OCI-LY7 (cell line): Measurements from ENCODE around the gene MAP1A. TPM values are rescaled to one million over a fixed set of nuclear protein-coding genes. Genes with fewer than 3 reads are reported as not detected.
A peak's percentile ranks its signal among the peaks of the same experiment; 100 is the strongest.

Experiments used
- BruUV-seq: library from RNA; stranded (reverse); fragments of 400-500 nt; replicated peaks from 2 replicates; lab custom pipeline; 2021; lab: Mats Ljungman, UMichigan
- CTCF ChIA-PET: fragments of 300-600 bp; sonication (Branson Sonifier 250); formaldehyde crosslinking; loops from one replicate; lab custom pipeline; 2022; ENCODE audit warnings: antibody characterized with exemption; ENCODE audit not compliant: unreplicated experiment; lab: Charles Lee
- POLR2A ChIA-PET: fragments of 300-600 bp; sonication (Branson Sonifier 250); formaldehyde crosslinking; loops from one replicate; lab custom pipeline; 2022; ENCODE audit warnings: antibody characterized with exemption; lab: Charles Lee
- DNase-seq: peaks from one replicate; pipeline ENCODE4 v3.0.0-alpha.2; 2015; ENCODE audit warnings: low spot score
- H2AFZ ChIP-seq: fragments of 200-600 bp; sonication (generic), shearing (Covaris generic); 2 replicates; pipeline ENCODE4 v1.6.1; 2014; ENCODE audit warnings: mild to moderate bottlenecking, antibody characterized with exemption, low read length, moderate library complexity
- H3K27ac ChIP-seq: fragments of 200-600 bp; sonication (generic); 2 replicates; pipeline ENCODE4 v1.5.1; 2014; ENCODE audit warnings: mixed run types, low read depth, mild to moderate bottlenecking, moderate library complexity, low read length, inconsistent platforms; ENCODE audit not compliant: poor library complexity, severe bottlenecking
- H3K36me3 ChIP-seq: fragments of 200-600 bp; sonication (generic); 2 replicates; pipeline ENCODE4 v1.6.1; 2014; ENCODE audit warnings: mild to moderate bottlenecking, antibody characterized with exemption, low read length, moderate library complexity, mixed read lengths; ENCODE audit not compliant: insufficient read depth
- H3K4me1 ChIP-seq: fragments of 200-600 bp; sonication (generic); 2 replicates; pipeline ENCODE4 v1.5.1; 2014; ENCODE audit warnings: mild to moderate bottlenecking, low read length; ENCODE audit not compliant: insufficient read depth, poor library complexity, severe bottlenecking
- H3K4me2 ChIP-seq: fragments of 200-600 bp; sonication (generic); 2 replicates; pipeline ENCODE4 v1.6.1; 2014; ENCODE audit warnings: mild to moderate bottlenecking, low read length
- H3K4me3 ChIP-seq: fragments of 200-600 bp; sonication (generic); 2 replicates; pipeline ENCODE4 v1.5.1; 2014; ENCODE audit warnings: mild to moderate bottlenecking, low read depth, low read length; ENCODE audit not compliant: poor library complexity, severe bottlenecking
- H3K79me2 ChIP-seq: fragments of 200-600 bp; sonication (generic); 2 replicates; pipeline ENCODE4 v1.6.1; 2016; ENCODE audit warnings: low read depth, mild to moderate bottlenecking, low read length, moderate library complexity, mixed read lengths; ENCODE audit not compliant: insufficient read depth
- H3K9me2 ChIP-seq: fragments of 200-600 bp; sonication (generic); 2 replicates; pipeline ENCODE4 v1.6.1; 2016; ENCODE audit warnings: mild to moderate bottlenecking, low read length, mixed read lengths; ENCODE audit not compliant: insufficient read depth
- H3K9me3 ChIP-seq: fragments of 200-600 bp; sonication (generic); 2 replicates; pipeline ENCODE4 v1.6.1; 2014; ENCODE audit warnings: mild to moderate bottlenecking, mixed run types, low read length, mixed read lengths
- H4K20me1 ChIP-seq: fragments of 200-600 bp; sonication (generic); 2 replicates; pipeline ENCODE4 v1.6.1; 2014; ENCODE audit warnings: mild to moderate bottlenecking, antibody characterized with exemption, low read length, moderate library complexity, mixed read lengths; ENCODE audit not compliant: insufficient read depth
- EZH2phosphoT487 ChIP-seq: fragments of 200-600 bp; sonication (generic); IDR thresholded peaks from 2 replicates; pipeline ENCODE4 v1.6.1; 2018; ENCODE audit warnings: low read depth, borderline replicate concordance, mild to moderate bottlenecking, mixed run types, antibody characterized with exemption, low read length, moderate library complexity, mixed read lengths
- intact Hi-C: fragments of 100-400 bp; cut with micrococcal nuclease; formaldehyde crosslinking; loops from one replicate; pipeline ENCODE4 v1.10.0; 2022; ENCODE audit not compliant: unreplicated experiment
- total RNA-seq, 2 experiments: library from RNA; depleted of rRNA in 1 of 2; stranded (reverse); fragments of >200 nt in 1 of 2; shearing (Covaris generic) in 1 of 2; gene quantifications; 2 replicates each; pipeline ENCODE4 v1.2.3, GENCODE V29; 2014 to 2022
- TF ChIP-seq, protein P1 (sequence below): fragments of 200-600 bp; sonication (generic); conservative IDR thresholded peaks from 2 replicates; pipeline ENCODE4 v1.5.1; 2014; ENCODE audit warnings: mild to moderate bottlenecking, antibody characterized with exemption, low read length, moderate library complexity, mixed read lengths

Gene MAP1A
- total RNA-seq, 2 experiments from 2014 or later: 3.3 to 3.8 TPM

DNA sequence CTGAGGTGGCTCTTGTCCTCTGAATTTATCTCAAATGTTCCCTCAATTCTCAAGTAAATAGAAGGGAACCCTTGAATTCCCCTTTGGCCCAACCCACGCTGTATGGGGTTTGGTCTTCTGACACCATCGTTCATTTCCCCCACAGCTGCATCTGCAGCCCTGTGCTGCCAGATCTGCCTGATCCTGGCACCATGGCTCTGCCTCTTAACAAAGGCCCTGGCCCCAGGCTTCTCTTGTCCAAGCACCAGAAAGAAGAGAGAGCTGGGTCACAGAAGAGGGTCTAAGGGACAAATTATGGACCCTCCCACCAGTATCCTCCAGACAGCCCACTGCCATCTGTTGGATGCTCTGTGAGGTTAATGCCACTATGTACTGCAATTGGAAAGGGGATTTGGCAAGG, 1.8 kb downstream of the MAP1A start:
- peaks cover 5% of the 10 kb centered on the region; the same call in 1 of the 2 replicates for H3K36me3 ChIP-seq
- ChIA-PET CTCF (no interaction called here), POLR2A (no interaction called here)
- H3K4me3 ChIP-seq: peak overlapping the region; percentile 69
- DNase-seq: peak; percentile 17
- H3K4me1 ChIP-seq: peaks cover 36% of the 10 kb centered on the region
- no peaks in the 10 kb centered on the region for H4K20me1 ChIP-seq
- no peaks in the 10 kb centered on the region for H3K79me2 ChIP-seq
- peak overlapping the region; percentile 66; the same call in 1 of the 2 replicates for H2AFZ ChIP-seq
- BruUV-seq: no TSS peak
- H3K9me3 ChIP-seq: no peaks in the 10 kb centered on the region
- TF ChIP-seq, protein P1, sequence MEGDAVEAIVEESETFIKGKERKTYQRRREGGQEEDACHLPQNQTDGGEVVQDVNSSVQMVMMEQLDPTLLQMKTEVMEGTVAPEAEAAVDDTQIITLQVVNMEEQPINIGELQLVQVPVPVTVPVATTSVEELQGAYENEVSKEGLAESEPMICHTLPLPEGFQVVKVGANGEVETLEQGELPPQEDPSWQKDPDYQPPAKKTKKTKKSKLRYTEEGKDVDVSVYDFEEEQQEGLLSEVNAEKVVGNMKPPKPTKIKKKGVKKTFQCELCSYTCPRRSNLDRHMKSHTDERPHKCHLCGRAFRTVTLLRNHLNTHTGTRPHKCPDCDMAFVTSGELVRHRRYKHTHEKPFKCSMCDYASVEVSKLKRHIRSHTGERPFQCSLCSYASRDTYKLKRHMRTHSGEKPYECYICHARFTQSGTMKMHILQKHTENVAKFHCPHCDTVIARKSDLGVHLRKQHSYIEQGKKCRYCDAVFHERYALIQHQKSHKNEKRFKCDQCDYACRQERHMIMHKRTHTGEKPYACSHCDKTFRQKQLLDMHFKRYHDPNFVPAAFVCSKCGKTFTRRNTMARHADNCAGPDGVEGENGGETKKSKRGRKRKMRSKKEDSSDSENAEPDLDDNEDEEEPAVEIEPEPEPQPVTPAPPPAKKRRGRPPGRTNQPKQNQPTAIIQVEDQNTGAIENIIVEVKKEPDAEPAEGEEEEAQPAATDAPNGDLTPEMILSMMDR: no peak; the same call in 1 of the 2 replicates
- no peak for TF ChIP-seq EZH2phosphoT487
- peak overlapping the region; percentile 82 for H3K4me2 ChIP-seq
- peak overlapping the region; percentile 31 for H3K27ac ChIP-seq
- intact Hi-C loops: no loop called here
- no peaks in the 10 kb centered on the region for H3K9me2 ChIP-seq

DNA sequence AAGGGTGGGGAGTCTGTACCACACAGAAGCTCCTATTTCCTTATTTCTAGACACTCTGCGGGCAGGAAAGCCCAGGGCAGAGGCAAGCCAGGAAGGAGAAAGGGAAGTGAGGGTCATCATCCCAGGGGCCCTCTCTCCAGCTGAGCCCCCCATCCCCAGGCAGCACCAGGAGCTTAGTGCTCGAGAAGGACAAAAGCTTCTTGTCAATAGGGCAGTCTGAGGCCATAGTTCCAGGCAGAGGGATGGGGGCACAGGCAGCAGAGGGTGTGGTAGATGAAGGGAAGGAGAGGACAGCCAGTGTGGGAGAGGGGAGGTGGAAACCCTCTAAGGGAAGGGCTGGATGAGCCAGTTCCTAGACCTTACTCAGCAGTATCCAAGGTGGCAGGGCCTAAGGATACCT, 2.7 kb downstream of the MAP1A start:
- no peak for TF ChIP-seq EZH2phosphoT487
- peaks cover 5% of the 10 kb centered on the region; the same call in 1 of the 2 replicates for H3K36me3 ChIP-seq
- H3K4me2 ChIP-seq: no peak overlapping the region
- no peak overlapping the region for H3K27ac ChIP-seq
- no peaks in the 10 kb centered on the region for H3K9me2 ChIP-seq
- H3K4me1 ChIP-seq: peaks cover 46% of the 10 kb centered on the region
- no peaks in the 10 kb centered on the region for H4K20me1 ChIP-seq
- no TSS peak for BruUV-seq
- ChIA-PET POLR2A (no interaction called here), CTCF (no interaction called here)
- H2AFZ ChIP-seq: no peak overlapping the region
- no peak for DNase-seq
- H3K4me3 ChIP-seq: no peak overlapping the region
- no peaks in the 10 kb centered on the region for H3K9me3 ChIP-seq
- H3K79me2 ChIP-seq: no peaks in the 10 kb centered on the region
- intact Hi-C loops: no loop called here

DNA sequence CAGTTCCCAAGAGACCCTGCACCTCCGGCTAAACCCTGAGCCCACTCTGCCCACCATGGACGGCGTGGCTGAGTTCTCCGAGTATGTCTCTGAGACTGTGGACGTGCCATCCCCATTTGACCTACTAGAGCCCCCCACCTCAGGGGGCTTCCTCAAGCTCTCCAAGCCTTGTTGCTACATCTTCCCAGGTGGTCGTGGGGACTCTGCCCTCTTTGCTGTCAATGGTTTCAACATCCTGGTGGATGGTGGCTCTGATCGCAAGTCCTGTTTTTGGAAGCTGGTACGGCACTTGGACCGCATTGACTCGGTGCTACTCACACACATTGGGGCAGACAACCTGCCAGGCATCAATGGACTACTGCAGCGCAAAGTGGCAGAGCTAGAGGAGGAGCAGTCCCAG, 4.0 kb downstream of the MAP1A start:
- H3K4me2 ChIP-seq: no peak overlapping the region
- no peaks in the 10 kb centered on the region for H4K20me1 ChIP-seq
- no peak overlapping the region for H2AFZ ChIP-seq
- H3K4me1 ChIP-seq: peaks cover 41% of the 10 kb centered on the region
- DNase-seq: no peak
- no peak overlapping the region for H3K27ac ChIP-seq
- H3K36me3 ChIP-seq: peaks cover 5% of the 10 kb centered on the region; the same call in 1 of the 2 replicates
- POLR2A ChIA-PET: no interaction called here
- H3K9me2 ChIP-seq: no peaks in the 10 kb centered on the region
- TF ChIP-seq, protein P1: no peak
- TF ChIP-seq EZH2phosphoT487: no peak
- intact Hi-C loops: no loop called here
- no TSS peak for BruUV-seq
- CTCF ChIA-PET: no interaction called here
- no peaks in the 10 kb centered on the region for H3K79me2 ChIP-seq
- no peak overlapping the region for H3K4me3 ChIP-seq
- H3K9me3 ChIP-seq: no peaks in the 10 kb centered on the region
